Fibroblast of skin of back (primary cell): ENCODE data around the gene RPRD1A.
"Not testable (repeated sequence)": the region's sequence is repeated elsewhere in the genome, so short reads cannot be mapped to it uniquely, and the experiment has no call there.

Source experiments
- DNase-seq: peaks from one replicate; pipeline ENCODE4 v3.0.0-alpha.2; 2013

The RPRD1A gene

DNA sequence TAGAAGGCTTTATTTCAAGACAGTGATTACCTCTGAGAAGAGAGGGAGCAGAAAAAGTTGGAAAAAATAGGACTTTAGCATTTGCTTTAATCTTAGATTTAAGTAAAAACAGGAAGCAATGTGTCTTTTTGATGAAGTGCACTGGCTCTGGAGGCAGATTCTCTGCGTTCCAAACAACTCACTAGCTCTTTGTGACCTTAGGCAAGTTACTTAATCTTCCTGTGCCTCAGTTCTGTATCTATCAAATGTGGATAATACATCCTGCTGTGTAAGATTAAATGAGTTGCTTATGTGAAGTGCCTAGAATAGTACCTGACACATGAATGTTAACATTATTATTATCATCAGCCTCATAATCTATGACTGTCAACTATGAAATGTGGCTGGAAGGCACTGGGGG is 42.3 kb downstream of the RPRD1A start:
- no peak for DNase-seq

DNA sequence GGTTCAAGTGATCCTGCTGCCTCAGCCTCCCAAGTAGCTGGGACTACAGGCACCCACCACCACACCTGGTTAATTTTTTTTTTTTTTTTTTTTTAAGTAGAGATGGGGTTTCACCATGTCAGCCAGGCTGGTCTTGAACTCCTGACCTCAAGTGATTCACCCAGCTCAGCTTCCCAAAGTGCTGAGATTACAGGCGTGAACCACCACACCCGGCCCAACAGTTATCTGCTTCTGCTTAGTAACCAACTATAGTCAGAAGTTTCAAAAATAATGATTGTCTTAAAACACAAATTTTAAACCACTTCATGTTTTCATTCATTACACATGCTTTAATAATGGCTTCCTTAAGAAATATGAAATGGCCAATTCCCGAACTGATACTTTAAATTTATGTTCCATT is 43.1 kb downstream of the RPRD1A start:
- DNase-seq = not testable (repeated sequence)

DNA sequence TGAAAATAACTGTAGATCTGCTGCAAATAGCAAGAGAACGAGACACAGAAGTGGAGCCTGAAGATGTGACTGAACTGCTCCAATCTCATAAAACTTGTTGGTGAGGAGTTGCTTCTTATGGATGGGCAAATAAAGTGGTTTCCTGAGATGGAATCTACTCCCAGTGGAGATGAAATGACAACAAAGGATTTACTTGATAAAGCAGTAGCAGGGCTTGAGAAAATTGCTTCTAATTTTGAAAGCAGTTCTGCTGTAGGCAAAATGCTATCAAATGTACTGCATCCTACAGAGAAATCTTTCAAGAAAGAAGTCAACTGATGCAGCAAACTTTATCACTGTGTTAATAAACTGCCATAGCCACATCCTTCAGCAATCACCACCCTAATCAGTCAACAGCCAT is 44.0 kb downstream of the RPRD1A start:
- DNase-seq = no peak

DNA sequence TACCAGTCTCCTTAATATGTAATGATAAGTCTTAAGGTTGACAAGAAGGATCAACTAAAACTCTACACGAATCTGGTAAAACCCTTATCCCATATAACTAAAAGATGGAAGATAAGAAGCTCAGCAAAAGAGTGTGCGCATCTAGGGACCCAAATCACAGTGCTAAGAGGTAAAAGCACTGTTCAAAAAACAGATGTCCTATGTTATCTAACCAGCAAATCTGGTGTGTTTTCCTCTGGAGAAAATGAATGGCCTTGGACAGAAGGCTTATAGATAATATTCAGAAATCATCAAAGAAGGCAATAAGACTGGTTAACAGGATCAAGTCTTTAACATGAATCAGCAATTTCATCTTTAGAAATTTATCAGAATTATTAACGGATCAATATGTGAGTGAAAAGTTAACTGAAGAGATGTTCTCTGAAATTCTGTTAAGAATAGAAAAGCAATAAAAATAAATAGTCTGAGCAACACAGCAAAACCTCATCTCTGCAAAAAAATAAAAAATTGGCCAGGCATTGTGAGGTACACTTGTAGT is 47.1 kb downstream of the RPRD1A start:
- DNase-seq = no peak

DNA sequence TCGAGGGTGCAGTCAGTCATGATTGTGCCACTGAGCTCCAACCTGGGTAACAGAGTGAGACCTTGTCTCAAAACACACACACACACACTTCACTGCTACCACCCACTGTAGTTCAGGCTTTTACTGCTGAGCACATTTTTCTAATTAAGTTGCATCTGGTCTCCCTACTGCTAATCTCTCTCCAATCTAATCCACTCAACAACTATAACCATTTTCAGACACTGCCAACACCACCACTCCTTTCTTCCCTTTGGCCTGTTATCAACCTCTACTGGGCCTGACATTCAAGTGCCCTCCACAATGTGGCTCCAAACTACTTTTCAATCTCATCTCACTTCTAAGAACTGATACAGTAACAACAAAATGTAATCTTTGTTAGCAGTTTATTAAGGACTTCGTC is 50.1 kb downstream of the RPRD1A start:
- no peak for DNase-seq

DNA sequence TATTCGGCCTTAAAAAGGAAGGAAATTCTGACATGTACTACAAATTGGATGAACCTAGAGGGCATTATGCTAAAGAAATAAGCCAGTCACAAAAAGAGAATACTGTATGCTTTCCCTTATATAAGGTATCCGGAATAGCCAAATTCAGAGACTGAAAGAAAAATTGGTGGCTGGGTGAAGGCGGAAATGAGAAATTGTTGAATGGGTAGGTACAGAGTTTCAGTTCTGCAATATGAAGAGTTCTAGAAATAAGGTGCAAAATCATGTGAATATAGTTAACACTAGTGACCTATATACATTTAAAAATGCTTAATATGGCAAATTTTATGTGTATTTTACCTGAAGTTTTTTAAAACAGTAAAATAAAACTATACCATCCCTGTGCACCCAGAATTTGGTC is 51.7 kb downstream of the RPRD1A start:
- DNase-seq = no peak

DNA sequence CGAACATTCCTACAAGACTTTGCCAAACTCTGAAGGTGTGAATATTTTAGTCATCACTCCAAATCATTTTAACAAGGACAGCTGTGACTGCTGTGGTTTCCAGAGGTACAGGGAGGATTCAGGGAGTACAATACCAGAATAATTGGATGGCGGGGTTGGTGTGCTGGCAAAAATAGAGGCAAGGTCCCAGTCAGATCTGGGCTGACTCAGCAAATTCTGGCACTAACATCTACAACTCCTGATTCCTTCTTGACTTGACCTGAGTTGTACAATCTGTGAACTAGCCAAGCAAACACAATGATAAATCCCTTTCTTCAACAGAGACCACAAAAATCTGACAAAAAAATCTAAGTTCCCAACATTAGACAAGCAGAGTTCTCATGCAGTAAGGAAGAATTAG is 54.5 kb downstream of the RPRD1A start:
- no peak for DNase-seq

DNA sequence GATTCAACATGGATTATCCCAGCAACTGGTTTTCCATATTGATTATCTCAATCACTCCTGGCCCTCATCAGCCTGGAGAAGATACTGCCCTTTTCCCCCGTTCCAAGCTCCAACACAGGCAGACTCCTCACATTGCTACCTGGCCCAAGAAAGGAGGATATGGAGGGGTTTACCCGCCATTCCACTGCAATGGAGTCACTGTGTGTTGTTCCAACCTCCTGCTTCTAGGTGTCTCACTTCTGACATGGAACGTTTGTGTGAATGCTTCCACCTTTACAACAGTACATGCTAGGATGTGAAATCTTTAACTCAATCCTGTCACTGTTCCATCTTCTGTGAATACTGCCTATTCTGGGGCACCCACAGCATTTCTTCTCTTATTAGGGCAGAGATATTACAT is 58.1 kb downstream of the RPRD1A start:
- DNase-seq = no peak

DNA sequence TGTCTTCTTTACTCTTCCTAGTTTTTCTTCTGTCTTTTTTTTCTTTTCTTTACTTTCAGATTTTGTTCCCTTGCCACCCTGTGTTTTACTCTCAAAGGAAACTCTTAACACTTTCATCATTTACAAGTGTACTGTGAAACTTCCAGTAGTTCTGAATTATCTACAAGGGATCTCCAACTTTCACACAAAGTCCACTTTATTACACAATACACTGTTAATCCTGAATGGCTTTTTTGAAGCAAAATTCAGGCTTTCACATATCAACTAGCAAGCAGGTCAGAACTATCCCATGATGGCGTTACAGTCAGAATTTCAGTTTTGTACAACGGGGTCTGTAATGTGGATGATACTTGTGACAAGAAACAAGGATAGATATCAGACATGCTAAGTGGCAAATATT is 60.4 kb downstream of the RPRD1A start:
- no peak for DNase-seq

DNA sequence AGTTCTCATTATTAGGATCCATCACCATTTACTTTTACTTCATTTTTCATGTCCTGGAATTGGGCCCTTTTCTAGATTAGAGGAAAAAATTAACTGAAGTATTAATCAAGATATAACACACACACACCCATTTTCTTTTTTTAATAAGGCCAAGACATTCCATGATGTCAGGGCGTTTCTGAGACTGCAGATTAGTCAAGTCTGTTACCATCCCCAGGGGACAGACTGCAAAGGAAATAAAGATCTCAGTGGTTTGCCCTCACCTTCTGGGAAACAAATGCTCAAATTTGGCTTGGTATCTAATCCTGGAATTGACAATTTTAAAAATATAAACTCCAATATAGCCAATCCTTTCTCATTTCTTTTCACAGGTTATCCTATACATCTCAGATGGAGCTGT is 67.4 kb downstream of the RPRD1A start:
- DNase-seq = peak; percentile 49

DNA sequence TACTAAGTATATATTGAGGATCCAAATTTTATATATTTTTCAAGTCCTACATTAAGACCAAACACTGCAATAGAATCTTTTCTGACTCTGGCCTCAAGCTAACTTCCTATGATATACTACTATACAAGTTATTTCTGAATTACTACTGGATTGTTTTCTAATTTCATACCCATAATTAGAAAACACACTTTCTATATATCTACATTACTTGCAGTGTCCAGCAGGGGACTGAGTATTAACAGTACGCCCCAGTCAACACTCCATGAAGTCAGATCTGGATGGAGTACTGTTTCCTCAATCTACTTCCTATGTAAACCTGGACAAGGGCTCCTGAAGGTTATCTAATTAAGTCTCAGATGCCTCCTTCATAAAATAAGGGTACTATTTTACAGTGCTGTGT is 68.4 kb downstream of the RPRD1A start:
- DNase-seq = no peak

DNA sequence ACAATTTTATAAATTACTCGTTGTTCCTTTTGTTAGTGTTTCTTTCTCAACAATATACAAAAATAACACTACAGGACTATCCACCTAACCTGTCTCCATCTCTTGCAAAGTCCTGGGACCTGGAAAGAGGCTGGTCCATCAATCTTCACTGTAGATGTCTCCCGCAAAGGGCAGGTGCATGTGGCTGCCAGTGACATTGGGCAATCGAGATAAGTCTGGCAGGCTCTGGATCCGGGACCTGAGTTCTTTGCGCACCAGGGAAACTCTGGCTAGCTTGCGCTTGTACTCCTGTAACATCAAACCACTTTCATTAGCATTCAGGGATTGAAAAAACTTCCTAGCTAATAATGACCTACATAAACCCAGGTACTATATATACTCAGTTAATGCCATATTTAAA is 74.3 kb downstream of the RPRD1A start:
- DNase-seq = no peak

DNA sequence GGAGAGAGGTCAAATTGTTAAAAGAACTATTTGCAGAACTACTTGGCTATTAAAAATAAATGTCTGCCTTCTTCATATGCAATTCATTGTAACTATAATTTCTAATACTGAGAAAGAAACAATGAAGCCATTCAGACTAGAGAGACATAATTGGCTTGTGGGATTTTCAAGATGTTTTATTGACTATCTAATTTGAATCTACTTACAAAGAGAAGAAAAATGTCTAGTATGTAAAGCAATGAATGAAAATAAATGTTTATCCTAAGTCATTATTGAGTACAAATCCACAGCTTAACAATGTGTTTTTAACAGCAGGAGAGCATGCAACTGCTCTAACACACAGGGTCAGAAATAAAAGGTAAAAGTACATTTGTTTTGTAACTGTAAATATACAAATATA is 75.7 kb downstream of the RPRD1A start:
- no peak for DNase-seq

DNA sequence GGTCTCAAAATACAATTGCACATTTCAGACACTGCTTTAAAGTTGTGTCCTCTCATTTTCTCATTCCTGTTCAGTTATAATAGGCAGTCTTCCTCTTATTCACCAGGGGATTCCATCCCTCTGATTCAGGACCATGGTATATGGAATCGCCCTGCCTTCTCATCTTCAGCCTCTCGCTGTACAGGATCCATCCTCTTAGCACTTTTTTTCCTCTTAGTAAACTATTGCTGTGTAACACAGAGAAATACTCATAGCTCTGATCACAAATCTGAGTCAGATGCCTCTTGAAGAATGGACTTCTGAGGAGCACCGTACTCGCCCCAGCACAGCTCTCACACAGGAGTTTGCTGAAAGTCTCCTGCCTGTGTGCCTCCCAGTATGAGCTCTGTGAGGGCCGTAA is 83.5 kb downstream of the RPRD1A start:
- peak; percentile 91 for DNase-seq

DNA sequence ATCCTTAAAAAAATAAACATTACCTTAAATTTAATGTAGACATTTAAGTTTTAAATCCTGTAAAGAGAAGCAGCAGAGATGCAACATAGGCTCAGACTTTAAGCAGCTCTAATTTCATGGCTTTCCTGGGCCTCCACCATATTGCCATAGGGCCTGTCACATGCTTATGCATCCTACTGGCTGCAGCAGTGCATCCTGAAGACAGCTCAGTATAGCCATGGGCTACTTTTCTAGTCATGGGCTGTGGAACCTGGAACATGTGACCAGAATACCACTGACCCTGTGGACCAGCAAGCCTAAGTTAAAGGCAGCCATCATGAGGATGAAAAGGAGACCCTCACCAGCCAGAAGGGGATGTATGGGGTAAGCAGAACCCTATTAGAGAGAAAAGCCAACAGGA is 84.2 kb downstream of the RPRD1A start:
- no peak for DNase-seq

DNA sequence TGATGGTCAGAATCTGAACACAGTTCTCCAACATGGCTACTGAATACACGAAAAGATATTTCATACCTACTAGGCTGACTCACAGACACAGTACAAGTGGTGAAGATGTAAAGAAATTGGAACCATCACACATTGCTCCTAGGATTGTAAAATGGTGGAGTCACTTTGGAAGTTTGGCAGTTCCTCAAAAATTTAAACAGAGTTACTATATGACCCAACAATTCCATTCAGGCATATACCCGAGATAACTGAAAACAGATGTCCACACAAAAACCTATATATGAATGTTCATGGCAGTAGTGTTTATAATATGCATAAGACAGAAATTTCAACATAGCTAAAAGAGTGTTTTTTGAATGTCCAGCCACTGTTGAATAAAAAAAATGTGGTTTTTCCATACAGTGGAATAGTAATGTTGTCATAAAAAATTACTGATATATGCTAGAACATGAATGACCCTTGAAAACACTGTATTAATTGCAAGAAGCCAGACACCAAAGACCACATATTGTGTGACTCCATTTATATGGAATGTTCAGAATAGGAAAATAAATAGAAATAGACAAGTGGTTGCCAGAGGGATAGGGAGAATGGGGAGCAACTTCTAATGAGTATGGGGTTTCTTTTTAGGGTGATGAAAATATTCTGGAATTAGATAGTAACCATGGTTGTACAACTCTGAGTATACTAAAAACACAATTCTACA is 84.8 kb downstream of the RPRD1A start:
- peak; percentile 93 for DNase-seq

DNA sequence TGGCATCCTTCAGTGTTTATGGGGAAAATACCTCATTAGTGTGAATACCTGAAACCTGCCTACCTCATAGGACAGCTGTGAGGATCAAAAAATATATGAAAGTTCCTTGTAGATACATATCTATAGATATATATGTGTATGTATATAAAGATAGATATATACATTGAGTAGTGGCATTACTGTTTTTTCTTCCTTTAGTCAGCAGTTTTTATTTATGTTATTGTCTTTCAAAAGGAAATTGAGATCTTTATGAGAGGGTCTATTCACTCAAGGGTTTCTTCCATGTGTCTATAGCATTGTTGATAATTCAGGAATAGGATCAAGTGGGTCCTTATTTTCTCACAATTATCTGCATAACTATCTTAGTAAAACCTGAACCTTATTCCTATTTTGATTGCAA is 88.2 kb downstream of the RPRD1A start:
- DNase-seq = no peak

DNA sequence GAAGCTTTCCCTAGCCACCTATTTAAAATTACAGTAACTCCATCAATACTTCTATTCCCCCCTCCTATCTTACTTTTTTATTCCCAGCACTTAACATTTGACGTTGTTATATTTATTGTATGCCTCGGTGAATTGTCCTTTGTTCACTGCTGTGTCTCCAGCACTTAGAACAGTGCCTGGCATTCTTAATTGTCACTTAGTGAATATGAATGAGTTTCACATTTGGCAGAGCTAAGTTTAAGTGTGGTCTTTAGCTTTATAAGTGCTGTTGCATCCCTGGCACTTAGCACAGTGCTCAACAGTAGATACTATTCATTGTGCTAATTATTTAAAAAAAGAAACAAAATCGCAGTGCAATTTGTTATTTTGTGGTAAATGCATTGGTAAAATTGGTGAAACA is 93.2 kb downstream of the RPRD1A start:
- DNase-seq = no peak

DNA sequence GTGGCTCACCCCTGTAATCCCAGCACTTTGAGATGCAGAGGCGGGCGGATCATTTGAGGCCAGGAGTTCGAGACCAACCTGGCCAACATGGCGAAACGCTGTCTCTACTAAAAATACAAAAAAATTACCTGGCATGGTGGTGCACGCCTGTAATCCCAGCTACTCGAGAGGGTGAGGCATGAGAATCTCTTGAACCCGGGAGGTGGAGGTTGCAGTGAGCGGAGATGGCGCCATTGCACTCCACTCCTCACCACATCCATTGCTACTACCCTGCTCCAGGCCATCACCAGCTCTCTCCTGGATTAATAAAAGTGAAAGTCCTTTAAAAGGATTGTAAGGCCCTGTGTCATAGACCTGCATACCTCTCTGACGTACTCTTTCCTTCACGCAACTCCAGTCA is 93.7 kb downstream of the RPRD1A start:
- DNase-seq = no peak

DNA sequence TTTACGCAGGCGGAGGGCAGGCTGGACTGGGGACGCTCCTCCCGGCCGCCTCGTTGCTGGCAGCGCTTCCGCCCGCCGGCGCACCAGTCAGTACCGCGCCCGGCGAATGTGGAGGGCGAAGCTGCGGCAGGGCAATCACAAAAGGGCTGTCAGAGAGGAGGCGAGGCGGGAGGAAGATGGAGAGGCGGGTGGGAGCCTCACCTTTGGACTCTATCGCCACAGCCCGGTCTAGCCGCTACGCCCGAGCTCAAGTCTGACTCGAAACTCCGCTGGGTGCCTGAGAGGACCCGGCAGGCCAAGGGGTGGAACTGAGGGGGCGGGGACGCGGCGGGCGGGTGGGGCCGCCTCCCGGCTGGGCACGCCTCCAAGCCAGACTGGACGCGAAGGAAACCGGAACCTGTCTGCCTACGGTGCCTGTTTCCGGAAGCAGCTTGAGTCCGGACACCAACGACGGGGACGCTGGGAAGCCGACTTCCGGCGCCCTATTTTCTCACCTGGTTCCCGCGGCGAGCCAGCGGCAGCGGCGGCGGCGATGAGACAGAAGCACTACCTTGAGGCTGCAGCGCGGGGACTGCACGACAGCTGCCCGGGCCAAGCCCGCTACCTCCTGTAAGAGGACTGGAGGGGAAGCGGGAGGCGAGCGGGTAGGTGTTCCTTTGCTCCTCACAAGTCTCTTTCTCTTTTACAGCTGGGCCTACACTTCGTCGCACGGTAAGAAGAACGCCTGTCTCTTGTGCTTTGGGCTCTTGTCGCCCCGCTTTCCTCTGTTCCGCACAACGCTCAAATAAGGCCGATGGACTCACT is 95.0 kb downstream of the RPRD1A start, which contains the start of gene RMP24:
RMP24 (plus strand) TSS at position 483 of the 804 bp plus-strand sequence.
- peak; percentile 94 for DNase-seq

DNA sequence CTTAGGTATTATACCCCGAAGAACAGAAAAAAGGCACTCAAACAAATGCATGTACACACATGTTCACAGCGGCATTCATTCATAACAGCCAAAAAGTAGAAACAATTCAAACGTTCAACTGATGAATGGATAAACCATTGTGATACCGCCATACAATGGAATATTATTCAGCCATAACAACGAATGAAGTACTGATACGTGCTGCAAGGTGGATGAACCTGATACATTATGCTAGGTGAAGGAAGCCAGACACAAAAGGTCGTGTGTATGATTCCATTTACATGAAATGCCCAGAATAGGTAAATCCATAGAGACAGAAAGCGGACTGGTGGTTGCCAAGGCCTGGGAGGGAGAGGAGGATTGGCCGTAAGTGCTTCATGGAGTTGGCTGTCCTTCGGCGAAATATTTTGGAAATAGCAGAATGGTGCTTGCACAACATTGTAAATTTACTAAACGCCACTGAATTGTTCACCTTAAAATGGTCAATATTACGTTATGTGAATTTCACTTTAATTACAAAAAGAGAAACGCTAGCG is 95.6 kb downstream of the RPRD1A start:
- no peak for DNase-seq

DNA sequence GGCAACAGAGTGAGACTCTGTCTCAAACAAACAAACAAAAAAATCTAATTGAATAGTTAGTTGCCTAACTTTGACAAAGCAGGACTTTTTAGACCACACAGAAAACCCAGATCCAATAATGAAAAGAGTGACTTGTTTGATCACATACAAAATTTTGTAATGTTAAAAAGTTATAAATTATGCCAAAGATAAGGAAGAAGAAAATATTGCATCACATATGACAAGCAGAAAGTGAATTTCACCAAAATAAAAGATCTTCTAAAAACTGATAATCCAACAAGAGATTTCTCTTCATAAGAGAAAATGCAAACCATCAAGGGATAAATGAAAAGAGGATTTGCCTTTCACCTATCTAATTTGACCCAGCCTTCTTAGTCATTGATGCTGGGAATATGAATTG is 97.7 kb downstream of the RPRD1A start:
- no peak for DNase-seq

DNA sequence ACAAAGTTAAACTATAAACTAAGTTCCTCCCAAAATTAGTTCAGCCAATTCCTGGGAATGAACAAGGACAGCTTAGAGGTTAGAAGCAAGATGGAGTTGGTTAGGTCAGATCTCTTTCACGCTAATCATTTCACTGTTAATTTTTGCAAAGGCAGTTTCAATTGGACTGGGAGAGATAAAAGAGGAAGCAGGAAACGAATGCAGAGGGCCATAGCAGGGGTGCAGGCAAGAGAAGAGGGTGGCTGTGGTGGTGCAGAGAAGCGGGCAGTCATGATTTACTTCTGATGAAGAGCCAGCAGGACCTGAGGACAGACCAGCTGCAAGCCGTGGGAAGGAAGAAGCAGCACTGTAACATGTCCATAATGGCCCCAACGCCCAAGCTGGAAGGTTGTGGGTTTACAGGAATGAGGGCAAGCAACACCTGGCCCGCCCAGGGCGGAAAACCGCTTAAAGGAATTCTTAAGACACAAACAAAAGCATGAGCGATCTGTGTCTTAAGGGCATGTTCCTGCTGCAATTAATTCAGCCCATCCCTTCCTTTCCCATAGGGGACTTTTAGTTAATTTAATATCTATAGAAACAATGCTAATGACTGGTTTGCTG is 99.0 kb downstream of the RPRD1A start:
- DNase-seq = no peak
